GM19328 (cell line): ENCODE data around the gene CCIN.

ENCODE experiments used
- ATAC-seq: cut with Tn5 transposase; IDR thresholded peaks from one replicate; pipeline ENCODE4 v1.9.1; 2021; ENCODE audit warnings: mild to moderate bottlenecking, moderate library complexity; ENCODE audit not compliant: unreplicated experiment

The CCIN gene

GRCh38 chr9:36188212-36188611 is 19.0 kb downstream of the CCIN start:
- ATAC-seq, result no peak

GRCh38 chr9:36189976-36190375 is 20.8 kb downstream of the CCIN start:
- no peak for ATAC-seq

GRCh38 chr9:36190388-36191289 is 21.5 kb downstream of the CCIN start, which contains the start of gene CLTA:
TSS of gene CLTA (plus strand) at chr9:36190921. CDS start at chr9:36191057, 136 bp downstream.
- peak; percentile 96 for ATAC-seq

- no peak for ATAC-seq
These were observed 22.1 kb downstream of the CCIN start for GRCh38 chr9:36191290-36191645.

GRCh38 chr9:36191686-36192085 is 22.5 kb downstream of the CCIN start:
- no peak for ATAC-seq

GRCh38 chr9:36192196-36192595 is 23.0 kb downstream of the CCIN start:
- no peak for ATAC-seq

- no peak for ATAC-seq
These were observed 23.8 kb downstream of the CCIN start for GRCh38 chr9:36193023-36193422.

GRCh38 chr9:36194326-36195000 is 25.3 kb downstream of the CCIN start:
- no peak for ATAC-seq

GRCh38 chr9:36204906-36205547 is 35.8 kb downstream of the CCIN start:
- ATAC-seq, result no peak

GRCh38 chr9:36207016-36207415 is 37.8 kb downstream of the CCIN start:
- no peak for ATAC-seq

GRCh38 chr9:36207546-36208012 is 38.4 kb downstream of the CCIN start:
- ATAC-seq, result no peak

GRCh38 chr9:36208521-36209253 is 39.5 kb downstream of the CCIN start:
- ATAC-seq, result no peak

GRCh38 chr9:36210722-36211121 is 41.5 kb downstream of the CCIN start:
- ATAC-seq, result no peak

GRCh38 chr9:36211510-36211909 is 42.3 kb downstream of the CCIN start:
- no peak for ATAC-seq

GRCh38 chr9:36213387-36213786 is 44.2 kb downstream of the CCIN start:
- ATAC-seq, result no peak

GRCh38 chr9:36213989-36214388 is 44.8 kb downstream of the CCIN start:
- ATAC-seq, result no peak

- no peak for ATAC-seq
These were observed 45.4 kb downstream of the CCIN start for GRCh38 chr9:36214571-36214970.

GRCh38 chr9:36217256-36217968 is 48.2 kb downstream of the CCIN start:
- ATAC-seq, result no peak

- ATAC-seq, result no peak
These were observed 48.8 kb downstream of the CCIN start for GRCh38 chr9:36218011-36218410.

- no peak for ATAC-seq
These were observed 49.3 kb downstream of the CCIN start for GRCh38 chr9:36218411-36218901.
